RWPE1 (cell line): ENCODE results near the gene HCAR3.
A peak's percentile ranks its signal among the peaks of the same experiment; 100 is the strongest.
"Not testable (repeated sequence)": the region's sequence is repeated elsewhere in the genome, so short reads cannot be mapped to it uniquely, and the experiment has no call there.

Experiments
- CTCF ChIA-PET: fragments of 350-600 bp; sonication (Branson Sonifier 250); formaldehyde crosslinking; extraction: SDS; loops from one replicate; lab custom pipeline; 2021; lab: Yijun Ruan, JAX
- POLR2A ChIA-PET: fragments of 400-600 bp; formaldehyde crosslinking; extraction: SDS; loops from one replicate; lab custom pipeline; 2020; ENCODE audit warnings: antibody characterized with exemption; ENCODE audit not compliant: low non-redundant PET; lab: Yijun Ruan, JAX
- DNase-seq: peaks from one replicate; pipeline ENCODE4 v3.0.0; 2012; ENCODE audit warnings: low spot score
- H3K27ac ChIP-seq: fragments of 450-650 bp; 2 replicates; pipeline ENCODE4 v1.5.1; 2017
- CTCF ChIP-seq: fragments of 450-650 bp; conservative IDR thresholded peaks from 2 replicates; pipeline ENCODE4 v1.5.1; 2017; ENCODE audit warnings: low read depth, mild to moderate bottlenecking

Gene HCAR3

DNA sequence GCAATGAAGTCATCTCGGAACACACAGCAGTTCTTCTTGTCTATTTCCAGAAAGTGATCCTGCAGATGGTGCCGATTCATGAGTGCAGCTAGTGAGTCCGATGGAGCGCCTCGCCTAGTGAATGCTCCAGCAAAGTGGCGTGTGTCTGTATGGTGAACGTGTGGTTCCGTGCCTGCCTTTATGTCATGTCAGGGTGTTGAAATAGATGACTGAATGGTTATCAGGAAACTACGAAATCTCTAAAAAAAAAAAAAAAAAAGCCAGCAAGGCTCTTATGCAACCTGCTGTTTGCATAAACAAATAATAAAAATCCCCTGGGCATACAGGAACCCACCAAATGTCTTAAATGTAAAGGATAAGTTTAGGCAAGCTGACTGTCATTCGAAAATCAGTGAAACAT is at the start of gene HCAR3:
Gene HCAR3, minus strand, starts transcription at position 154 of the 400 bp plus-strand sequence. Its CDS starts 74 bp downstream, at position 80.
- DNase-seq, H3K27ac ChIP-seq, POLR2A ChIA-PET, CTCF ChIA-PET: not testable (repeated sequence)

GRCh38 chr12:122757568-122757967 is 41.0 kb upstream of the HCAR3 start:
- ChIA-PET CTCF (interaction anchor here (0.6 kb wide), 1 partner anchor 61 kb away, joined by 5 read pairs; no protein-coding TSS in a partner anchor), POLR2A (no interaction called here)
- no peak overlapping the region for H3K27ac ChIP-seq
- no peak for TF ChIP-seq CTCF
- no peak for DNase-seq

DNA sequence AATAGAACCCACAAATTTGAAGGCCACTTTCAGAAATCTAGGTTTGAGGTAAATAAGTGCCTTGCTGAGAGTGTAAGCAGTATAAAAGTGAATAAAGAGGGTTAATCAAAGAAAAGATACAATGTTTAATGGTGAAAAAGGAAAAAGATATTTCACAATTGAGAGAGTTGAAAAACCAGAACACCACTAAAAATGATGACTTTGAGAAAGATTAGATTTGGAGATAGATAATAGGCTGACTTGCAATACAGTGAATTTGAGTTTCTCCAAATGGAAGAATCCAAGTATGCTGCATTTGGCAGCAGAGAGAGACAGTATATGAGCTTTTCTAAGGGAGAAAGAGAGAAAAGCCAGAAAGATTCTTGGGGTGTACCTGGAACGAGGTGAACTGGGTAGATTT is 38.2 kb upstream of the HCAR3 start:
- TF ChIP-seq CTCF: no peak
- ChIA-PET POLR2A (no interaction called here), CTCF (no interaction called here)
- DNase-seq: no peak
- no peak overlapping the region for H3K27ac ChIP-seq

DNA sequence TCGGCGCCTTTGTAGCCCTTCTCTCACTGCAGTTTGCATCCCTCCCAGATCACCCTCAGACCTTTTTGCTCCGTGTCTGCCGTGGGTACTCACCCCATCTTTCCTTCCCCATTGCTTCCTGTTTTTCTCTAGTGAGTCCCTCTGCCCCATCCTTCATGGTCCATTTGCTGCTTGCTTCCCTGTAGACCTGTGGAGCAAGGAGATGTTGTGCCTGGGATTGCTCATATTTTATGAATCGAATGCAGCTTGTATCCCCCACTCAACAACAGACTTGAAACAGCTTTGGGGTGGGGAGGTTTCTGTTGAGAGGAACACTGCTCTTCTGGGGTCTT is 36.7 kb upstream of the HCAR3 start:
- peak overlapping the region; percentile 82 for H3K27ac ChIP-seq
- POLR2A ChIA-PET: interaction anchor here (0.7 kb wide), 1 partner anchor 240 kb away, joined by 4 read pairs; no protein-coding TSS in a partner anchor
- DNase-seq: no peak
- CTCF ChIA-PET: interaction anchor here (0.6 to 1.9 kb wide), 9 partner anchors 9 to 479 kb away, joined by 3 to 12 read pairs (median 4); no protein-coding TSS in a partner anchor
- no peak for TF ChIP-seq CTCF

- ChIA-PET CTCF (interaction anchor here (0.5 to 1.9 kb wide), 12 partner anchors 9 to 478 kb away, joined by 3 to 12 read pairs (median 3); no protein-coding TSS in a partner anchor), POLR2A (interaction anchor here (0.6 to 0.7 kb wide), 2 partner anchors 15 to 240 kb away, joined by 4 read pairs; no protein-coding TSS in a partner anchor)
- peak within 1 kb of the TSS; percentile 82 for H3K27ac ChIP-seq
- DNase-seq: peak; percentile 96
- peak; percentile 94 for TF ChIP-seq CTCF
Measured at GRCh38 chr12:122752464-122753318, 36.1 kb upstream of the HCAR3 start, which contains the start of gene DENR. DENR (plus strand) TSS chr12:122752824; CDS start chr12:122753702, 878 bp downstream.

- H3K27ac ChIP-seq, CTCF ChIA-PET, POLR2A ChIA-PET, DNase-seq: not testable (repeated sequence)
Measured at GRCh38 chr12:122750781-122751515, 34.3 kb upstream of the HCAR3 start.

- no peak for TF ChIP-seq CTCF
- no peak overlapping the region for H3K27ac ChIP-seq
- DNase-seq: peak; percentile 27
- ChIA-PET POLR2A (no interaction called here), CTCF (interaction anchor here (1.3 kb wide), 1 partner anchor 112 kb away, joined by 3 read pairs; no protein-coding TSS in a partner anchor)
Measured at GRCh38 chr12:122749569-122750332, 33.1 kb upstream of the HCAR3 start.
